K562 (cell line): ENCODE data around the gene SMARCA4. TPM values are rescaled to one million over a fixed set of nuclear protein-coding genes. Genes with fewer than 3 reads are reported as not detected.

Experiments used
- MYNN ChIP-seq, 2 experiments: sonication (generic); formaldehyde crosslinking in 1 of 2; IDR thresholded peaks; 2 replicates each; pipeline versions ENCODE4 v1.5.0 to v1.6.1; 2016 to 2020; ENCODE audit warnings: antibody characterized with exemption in 1 of 2, missing genetic modification reagents in 1 of 2
- PHB2 ChIP-seq: fragments of 450-650 bp; IDR thresholded peaks from 2 replicates; pipeline ENCODE4 v1.6.1; 2017; ENCODE audit warnings: low read depth
- ZNF318 ChIP-seq, 2 experiments: fragments of 450-650 bp; IDR thresholded peaks; 2 replicates each; pipeline ENCODE4 v1.6.1; 2016; ENCODE audit warnings: mild to moderate bottlenecking in 2 of 2, borderline replicate concordance in 1 of 2, low read depth in 1 of 2, moderate library complexity in 1 of 2
- ZNF551 ChIP-seq: fragments of 250-450 bp; sonication (Bioruptor Pico); IDR thresholded peaks from 2 replicates; pipeline ENCODE4 v1.5.0; 2021; ENCODE audit warnings: mild to moderate bottlenecking, moderate library complexity
- ZNF717 ChIP-seq: fragments of 250-450 bp; sonication (Bioruptor Pico); IDR thresholded peaks from 2 replicates; pipeline ENCODE4 v1.5.0; 2021
- ZNF79 ChIP-seq: fragments of 250-450 bp; sonication (Bioruptor Pico); IDR thresholded peaks from 2 replicates; pipeline ENCODE4 v1.4.0; 2020; ENCODE audit warnings: low read depth, mild to moderate bottlenecking, moderate library complexity
- polyA plus RNA-seq, 8 experiments: library from polyadenylated mRNA; depleted of rRNA in 4 of 8; stranded (reverse) in 5 of 8; unstranded in 3 of 8; fragments of >200 nt; fragmentation: Nextera tagmentation in 2 of 8; fragmentation: Illumina TruSeq in 1 of 8; extraction: Ambion mirVana in 2 of 8; extraction: Trizol in 1 of 8; gene quantifications; 2 replicates each; pipeline versions ENCODE4 v1.2.1 to v1.2.3, GENCODE V29; 2011 to 2014; ENCODE audit warnings: inconsistent platforms in 1 of 8, missing spikeins in 1 of 8
- total RNA-seq, 7 experiments: library from RNA; depleted of rRNA in 6 of 7; stranded (reverse); fragments of >200 nt in 6 of 7; fragmentation: Illumina TruSeq in 2 of 7; extraction: Trizol in 2 of 7; gene quantifications; 2 replicates each; pipeline versions ENCODE4 v1.2.1 to v1.2.3, GENCODE V29; 2011 to 2021; ENCODE audit warnings: low replicate concordance in 1 of 7
- TF ChIP-seq, protein P1 (sequence below), 2 experiments: fragments of 450-650 bp; IDR thresholded peaks; 2 replicates each; pipeline ENCODE4 v1.6.1; 2018; ENCODE audit warnings: mild to moderate bottlenecking in 2 of 2, low read depth in 1 of 2; ENCODE audit not compliant: partially characterized antibody in 2 of 2

Gene SMARCA4
- total and polyA plus RNA-seq, 9 of the 15 experiments (the other 6 are each of a cell fraction or from before 2014, with no cell fraction given), result 19.3 to 207 (median 52.1) TPM

DNA sequence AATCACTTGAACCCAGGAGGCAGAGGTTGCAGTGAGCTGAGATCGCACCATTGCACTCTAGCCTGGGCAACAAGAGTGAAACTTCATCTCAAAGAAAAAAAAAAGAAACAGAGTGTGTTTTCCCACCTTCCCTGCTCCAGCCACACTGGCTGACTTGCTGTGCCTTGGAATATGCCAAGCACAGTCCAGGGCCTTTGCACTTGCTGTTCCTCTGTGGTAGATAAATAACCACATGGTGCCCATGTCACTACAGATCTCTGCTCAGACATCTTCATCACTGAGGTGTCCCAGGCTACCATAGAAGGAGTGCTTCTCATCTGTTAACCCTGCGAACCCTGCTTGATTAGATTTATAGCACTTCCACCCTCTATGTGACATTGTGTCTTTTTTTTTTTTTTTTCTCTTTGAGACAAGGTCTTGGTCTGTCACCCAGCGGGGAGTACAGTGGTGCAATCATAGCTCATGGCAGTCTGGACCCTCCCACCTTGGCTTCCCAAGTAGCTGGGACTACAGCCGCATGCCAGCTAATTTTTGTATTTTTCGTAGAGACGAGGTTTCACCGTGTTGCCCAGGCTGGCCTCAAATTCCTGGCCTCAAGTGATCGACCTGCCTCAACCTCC is 10.4 kb downstream of the SMARCA4 start (continued):
- TF ChIP-seq ZNF318 (IDR thresholded peaks at IDR 0.05; ENCODE audit: borderline replicate concordance in 1 of 2, low read depth in 1 of 2) (no peak), MYNN (IDR thresholded peaks at IDR 0.05) (no peak), MYNN (CRISPR knock-in tag; IDR thresholded peaks at IDR 0.05) (no peak), ZNF551 (CRISPR knock-in tag) (no peak), ZNF717 (CRISPR knock-in tag) (no peak), ZNF79 (no peak), PHB2 (no peak)
- TF ChIP-seq, protein P1, sequence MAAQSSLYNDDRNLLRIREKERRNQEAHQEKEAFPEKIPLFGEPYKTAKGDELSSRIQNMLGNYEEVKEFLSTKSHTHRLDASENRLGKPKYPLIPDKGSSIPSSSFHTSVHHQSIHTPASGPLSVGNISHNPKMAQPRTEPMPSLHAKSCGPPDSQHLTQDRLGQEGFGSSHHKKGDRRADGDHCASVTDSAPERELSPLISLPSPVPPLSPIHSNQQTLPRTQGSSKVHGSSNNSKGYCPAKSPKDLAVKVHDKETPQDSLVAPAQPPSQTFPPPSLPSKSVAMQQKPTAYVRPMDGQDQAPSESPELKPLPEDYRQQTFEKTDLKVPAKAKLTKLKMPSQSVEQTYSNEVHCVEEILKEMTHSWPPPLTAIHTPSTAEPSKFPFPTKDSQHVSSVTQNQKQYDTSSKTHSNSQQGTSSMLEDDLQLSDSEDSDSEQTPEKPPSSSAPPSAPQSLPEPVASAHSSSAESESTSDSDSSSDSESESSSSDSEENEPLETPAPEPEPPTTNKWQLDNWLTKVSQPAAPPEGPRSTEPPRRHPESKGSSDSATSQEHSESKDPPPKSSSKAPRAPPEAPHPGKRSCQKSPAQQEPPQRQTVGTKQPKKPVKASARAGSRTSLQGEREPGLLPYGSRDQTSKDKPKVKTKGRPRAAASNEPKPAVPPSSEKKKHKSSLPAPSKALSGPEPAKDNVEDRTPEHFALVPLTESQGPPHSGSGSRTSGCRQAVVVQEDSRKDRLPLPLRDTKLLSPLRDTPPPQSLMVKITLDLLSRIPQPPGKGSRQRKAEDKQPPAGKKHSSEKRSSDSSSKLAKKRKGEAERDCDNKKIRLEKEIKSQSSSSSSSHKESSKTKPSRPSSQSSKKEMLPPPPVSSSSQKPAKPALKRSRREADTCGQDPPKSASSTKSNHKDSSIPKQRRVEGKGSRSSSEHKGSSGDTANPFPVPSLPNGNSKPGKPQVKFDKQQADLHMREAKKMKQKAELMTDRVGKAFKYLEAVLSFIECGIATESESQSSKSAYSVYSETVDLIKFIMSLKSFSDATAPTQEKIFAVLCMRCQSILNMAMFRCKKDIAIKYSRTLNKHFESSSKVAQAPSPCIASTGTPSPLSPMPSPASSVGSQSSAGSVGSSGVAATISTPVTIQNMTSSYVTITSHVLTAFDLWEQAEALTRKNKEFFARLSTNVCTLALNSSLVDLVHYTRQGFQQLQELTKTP (IDR thresholded peaks at IDR 0.05; ENCODE audit: low read depth in 1 of 2, partially characterized antibody in 2 of 2), result no peak
